ENCODE measurements around the gene IPO4.

GRCh38 chr14:24234095-24235005 lies 45.7 kb upstream of the IPO4 start:
- TF ChIP-seq, protein P1, sequence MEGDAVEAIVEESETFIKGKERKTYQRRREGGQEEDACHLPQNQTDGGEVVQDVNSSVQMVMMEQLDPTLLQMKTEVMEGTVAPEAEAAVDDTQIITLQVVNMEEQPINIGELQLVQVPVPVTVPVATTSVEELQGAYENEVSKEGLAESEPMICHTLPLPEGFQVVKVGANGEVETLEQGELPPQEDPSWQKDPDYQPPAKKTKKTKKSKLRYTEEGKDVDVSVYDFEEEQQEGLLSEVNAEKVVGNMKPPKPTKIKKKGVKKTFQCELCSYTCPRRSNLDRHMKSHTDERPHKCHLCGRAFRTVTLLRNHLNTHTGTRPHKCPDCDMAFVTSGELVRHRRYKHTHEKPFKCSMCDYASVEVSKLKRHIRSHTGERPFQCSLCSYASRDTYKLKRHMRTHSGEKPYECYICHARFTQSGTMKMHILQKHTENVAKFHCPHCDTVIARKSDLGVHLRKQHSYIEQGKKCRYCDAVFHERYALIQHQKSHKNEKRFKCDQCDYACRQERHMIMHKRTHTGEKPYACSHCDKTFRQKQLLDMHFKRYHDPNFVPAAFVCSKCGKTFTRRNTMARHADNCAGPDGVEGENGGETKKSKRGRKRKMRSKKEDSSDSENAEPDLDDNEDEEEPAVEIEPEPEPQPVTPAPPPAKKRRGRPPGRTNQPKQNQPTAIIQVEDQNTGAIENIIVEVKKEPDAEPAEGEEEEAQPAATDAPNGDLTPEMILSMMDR (IDR thresholded peaks at IDR 0.05; ENCODE audit: insufficient read depth, low read length), result no peak
- TF ChIP-seq POLR2AphosphoS5 (IDR thresholded peaks at IDR 0.05; ENCODE audit: low read depth) (no peak), SPI1 (IDR thresholded peaks at IDR 0.05; ENCODE audit: borderline replicate concordance, low read depth) (no peak), GABPA (IDR thresholded peaks at IDR 0.05; ENCODE audit: low read depth) (no peak)
- TF ChIP-seq, protein P2, sequence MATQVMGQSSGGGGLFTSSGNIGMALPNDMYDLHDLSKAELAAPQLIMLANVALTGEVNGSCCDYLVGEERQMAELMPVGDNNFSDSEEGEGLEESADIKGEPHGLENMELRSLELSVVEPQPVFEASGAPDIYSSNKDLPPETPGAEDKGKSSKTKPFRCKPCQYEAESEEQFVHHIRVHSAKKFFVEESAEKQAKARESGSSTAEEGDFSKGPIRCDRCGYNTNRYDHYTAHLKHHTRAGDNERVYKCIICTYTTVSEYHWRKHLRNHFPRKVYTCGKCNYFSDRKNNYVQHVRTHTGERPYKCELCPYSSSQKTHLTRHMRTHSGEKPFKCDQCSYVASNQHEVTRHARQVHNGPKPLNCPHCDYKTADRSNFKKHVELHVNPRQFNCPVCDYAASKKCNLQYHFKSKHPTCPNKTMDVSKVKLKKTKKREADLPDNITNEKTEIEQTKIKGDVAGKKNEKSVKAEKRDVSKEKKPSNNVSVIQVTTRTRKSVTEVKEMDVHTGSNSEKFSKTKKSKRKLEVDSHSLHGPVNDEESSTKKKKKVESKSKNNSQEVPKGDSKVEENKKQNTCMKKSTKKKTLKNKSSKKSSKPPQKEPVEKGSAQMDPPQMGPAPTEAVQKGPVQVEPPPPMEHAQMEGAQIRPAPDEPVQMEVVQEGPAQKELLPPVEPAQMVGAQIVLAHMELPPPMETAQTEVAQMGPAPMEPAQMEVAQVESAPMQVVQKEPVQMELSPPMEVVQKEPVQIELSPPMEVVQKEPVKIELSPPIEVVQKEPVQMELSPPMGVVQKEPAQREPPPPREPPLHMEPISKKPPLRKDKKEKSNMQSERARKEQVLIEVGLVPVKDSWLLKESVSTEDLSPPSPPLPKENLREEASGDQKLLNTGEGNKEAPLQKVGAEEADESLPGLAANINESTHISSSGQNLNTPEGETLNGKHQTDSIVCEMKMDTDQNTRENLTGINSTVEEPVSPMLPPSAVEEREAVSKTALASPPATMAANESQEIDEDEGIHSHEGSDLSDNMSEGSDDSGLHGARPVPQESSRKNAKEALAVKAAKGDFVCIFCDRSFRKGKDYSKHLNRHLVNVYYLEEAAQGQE (IDR thresholded peaks at IDR 0.05; ENCODE audit: insufficient replicate concordance, low read depth), result no peak

All from HL-60 (cell line).